HG03575 (cell line): ENCODE measurements around the gene MICALL2.

ENCODE experiments used
- ATAC-seq: cut with Tn5 transposase; IDR thresholded peaks from one replicate; pipeline ENCODE4 v1.9.1; 2021; ENCODE audit not compliant: unreplicated experiment, insufficient number of reproducible peaks, low FRiP score; ENCODE audit errors: extremely low read depth

Gene MICALL2

DNA sequence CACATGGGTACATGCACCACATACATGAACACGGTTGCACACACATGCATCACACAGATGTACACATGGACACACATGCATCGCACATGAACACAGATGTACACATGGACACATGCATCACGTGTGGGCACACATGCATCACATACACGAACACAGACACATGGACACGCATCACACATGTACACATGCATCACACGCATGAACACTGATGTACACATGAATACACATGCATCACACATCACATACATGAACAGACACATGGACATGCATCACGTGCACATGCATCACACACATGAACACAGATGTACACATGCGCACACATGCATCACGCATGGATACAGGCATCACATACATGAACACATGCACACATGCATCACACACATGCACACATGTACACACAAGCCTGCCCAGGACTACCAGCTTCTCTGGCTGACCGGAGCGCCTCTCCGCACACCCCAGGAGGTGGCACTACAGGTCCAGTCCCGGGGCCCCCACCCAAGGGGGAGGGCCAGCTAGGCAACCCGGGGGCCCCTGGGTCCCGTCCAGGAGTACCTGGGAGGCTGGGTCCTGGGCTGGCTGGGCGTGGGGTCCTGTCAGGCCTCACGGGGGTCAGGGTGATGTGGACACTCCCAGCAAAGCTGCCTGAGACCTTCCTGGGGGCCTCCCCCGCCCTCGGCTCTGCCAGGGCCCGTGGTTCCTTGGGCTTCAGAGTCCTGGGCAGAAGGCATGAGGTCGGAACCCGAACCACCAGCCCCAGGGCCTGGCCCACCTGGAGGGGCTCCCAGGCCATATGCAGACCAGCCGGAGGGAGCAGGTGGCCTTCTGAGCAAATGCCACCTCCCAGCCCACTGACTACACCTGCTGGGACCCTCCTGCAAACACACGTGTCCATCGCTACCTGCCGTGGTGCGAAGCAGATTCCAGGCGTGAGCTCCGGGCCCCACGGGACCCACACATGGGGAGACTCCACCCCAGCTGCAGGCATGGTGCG is 19.6 kb downstream of the MICALL2 start:
- ATAC-seq, result no peak

- ATAC-seq, result no peak
Observed at GRCh38 chr7:1438821-1439220, 20.4 kb downstream of the MICALL2 start.

DNA sequence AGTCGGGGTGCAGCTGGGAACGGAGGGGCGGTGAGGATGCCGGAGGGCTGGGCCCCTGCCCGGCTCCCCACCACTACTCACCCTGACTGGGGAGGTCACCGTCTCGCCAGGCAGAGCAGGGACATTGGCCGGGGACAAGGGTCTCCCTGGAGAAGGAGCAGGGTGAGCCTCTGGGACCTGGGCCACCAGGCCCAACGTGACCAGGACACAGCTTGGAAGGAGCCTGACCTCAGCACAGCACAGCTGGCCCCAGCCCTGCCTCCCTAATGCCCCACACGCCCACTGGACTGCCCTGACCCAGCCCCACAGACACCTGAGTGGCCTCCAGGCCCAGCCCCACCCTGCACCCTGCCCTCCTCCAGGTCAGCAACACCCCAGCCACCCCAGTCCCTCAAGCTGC is 21.1 kb downstream of the MICALL2 start:
- ATAC-seq, result no peak

DNA sequence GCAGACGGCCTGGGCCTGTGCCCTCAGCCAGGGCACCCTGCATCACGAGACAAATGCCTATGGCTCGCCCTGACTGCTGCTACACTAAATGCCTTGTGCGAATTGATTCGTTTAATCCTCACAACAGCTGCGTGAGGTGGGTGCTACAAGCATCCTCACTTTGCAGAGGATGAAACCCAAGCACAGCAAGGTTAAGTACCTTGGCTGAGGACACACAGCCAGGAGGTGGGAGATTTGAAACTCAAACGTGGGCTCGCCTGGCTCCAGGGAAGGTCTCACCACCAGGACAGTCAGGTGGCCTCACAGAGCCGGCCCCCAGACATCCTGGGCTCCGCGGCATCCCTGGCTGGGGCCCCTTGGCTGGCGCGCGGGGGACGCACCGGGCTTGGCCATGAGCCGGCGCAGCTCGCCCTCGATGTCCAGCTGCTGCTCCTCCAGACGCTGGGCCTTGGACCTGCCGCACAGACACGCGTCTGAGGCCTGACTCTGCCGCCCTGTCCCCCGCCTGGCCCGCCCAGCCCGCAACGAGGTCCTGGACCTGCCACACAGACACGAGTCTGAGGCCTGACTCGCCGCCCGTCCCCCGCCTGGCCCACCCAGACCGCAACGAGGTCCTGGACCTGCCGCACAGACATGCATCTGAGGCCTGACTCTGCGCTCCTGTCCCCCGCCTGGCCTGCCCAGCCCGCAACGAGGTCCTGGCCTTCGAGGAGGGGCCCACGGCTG is 22.0 kb downstream of the MICALL2 start:
- ATAC-seq, result no peak

- ATAC-seq, result no peak
Observed at GRCh38 chr7:1436608-1437007, 22.7 kb downstream of the MICALL2 start.

DNA sequence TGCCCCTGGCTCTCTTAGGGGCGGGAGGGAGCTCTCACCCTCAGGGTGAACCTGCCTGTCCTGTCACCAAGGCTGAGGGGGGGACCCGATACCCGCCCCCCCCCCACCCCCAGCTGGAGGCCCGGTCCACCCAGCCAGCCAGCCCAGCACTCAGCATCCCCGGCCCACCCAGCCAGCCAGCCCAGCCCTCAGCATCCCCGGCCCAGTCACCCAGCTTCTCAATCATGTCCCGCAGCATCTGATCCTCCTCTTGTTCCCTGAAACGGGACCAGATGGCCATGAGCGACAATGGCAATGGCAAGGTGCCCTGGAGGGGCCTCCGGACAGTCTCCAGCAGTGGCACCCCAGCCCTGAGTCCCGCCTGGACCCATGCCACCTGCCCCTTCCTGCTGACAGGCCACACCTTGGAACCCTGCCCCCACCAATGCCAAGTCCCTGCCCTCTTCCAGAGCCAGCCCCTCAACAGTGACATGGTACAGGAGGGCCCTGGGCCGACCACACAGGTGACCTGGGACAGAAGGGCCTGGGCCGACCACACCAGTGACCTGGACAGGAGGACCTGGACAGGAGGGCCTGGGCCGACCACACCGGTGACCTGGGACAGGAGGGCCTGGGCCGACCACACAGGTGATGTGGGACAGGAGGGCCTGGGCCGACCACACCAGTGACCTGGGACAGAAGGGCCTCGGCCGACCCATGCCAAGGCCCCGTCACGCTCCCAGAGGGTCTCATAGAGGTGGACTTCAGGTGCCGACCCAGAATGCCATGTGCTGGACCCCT is 24.2 kb downstream of the MICALL2 start:
- ATAC-seq, result no peak

- ATAC-seq, result no peak
Observed at GRCh38 chr7:1434165-1434718, 25.0 kb downstream of the MICALL2 start.

- ATAC-seq, result no peak
Observed at GRCh38 chr7:1433128-1433920, 25.9 kb downstream of the MICALL2 start.

- no peak for ATAC-seq
Observed at GRCh38 chr7:1432411-1433082, 26.7 kb downstream of the MICALL2 start.

GRCh38 chr7:1431634-1432380 is 27.5 kb downstream of the MICALL2 start:
- ATAC-seq, result no peak

- ATAC-seq, result no peak
Observed at GRCh38 chr7:1431226-1431625, 28.0 kb downstream of the MICALL2 start.

GRCh38 chr7:1430056-1430845 is 29.0 kb downstream of the MICALL2 start:
- no peak for ATAC-seq

- ATAC-seq, result no peak
Observed at GRCh38 chr7:1428941-1429501, 30.2 kb downstream of the MICALL2 start.

- no peak for ATAC-seq
Observed at GRCh38 chr7:1427064-1427657, 32.1 kb downstream of the MICALL2 start.

GRCh38 chr7:1426474-1426873 is 32.8 kb downstream of the MICALL2 start:
- ATAC-seq, result no peak
